ENCODE measurements around the gene MTUS2.

Gene MTUS2

GRCh38 chr13:29494520-29494919 lies 674.4 kb downstream of the MTUS2 start:
- FAIRE-seq = no peak

GRCh38 chr13:29496241-29496712 lies 676.1 kb downstream of the MTUS2 start:
- no peak for FAIRE-seq

DNA sequence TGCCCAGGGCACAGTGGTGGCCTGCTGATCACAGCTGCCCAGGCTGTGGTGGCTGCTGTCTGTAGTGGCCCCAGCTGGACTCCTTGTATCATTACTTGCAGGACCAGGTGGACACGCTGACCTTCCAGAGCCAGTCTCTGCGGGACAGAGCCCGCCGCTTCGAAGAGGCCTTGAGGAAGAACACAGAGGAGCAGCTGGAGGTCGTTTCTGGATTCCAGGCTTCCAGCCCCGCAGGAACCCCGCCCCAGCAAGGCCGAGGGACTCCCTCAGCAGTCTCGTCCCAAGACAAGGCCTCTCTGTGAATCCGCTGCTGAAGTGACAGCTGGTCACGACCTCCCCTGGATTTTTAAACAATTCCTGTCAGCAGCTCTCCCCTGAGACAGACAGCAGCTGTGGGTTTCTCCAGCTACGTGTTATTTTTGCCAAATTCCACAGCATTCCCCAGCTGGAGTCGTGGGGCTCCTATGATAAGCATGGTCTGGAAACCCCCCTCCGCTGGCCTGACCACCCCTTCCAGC lies 677.1 kb downstream of the MTUS2 start:
- FAIRE-seq = no peak

- no peak for FAIRE-seq
Measured at GRCh38 chr13:29498426-29499040, 678.4 kb downstream of the MTUS2 start.

DNA sequence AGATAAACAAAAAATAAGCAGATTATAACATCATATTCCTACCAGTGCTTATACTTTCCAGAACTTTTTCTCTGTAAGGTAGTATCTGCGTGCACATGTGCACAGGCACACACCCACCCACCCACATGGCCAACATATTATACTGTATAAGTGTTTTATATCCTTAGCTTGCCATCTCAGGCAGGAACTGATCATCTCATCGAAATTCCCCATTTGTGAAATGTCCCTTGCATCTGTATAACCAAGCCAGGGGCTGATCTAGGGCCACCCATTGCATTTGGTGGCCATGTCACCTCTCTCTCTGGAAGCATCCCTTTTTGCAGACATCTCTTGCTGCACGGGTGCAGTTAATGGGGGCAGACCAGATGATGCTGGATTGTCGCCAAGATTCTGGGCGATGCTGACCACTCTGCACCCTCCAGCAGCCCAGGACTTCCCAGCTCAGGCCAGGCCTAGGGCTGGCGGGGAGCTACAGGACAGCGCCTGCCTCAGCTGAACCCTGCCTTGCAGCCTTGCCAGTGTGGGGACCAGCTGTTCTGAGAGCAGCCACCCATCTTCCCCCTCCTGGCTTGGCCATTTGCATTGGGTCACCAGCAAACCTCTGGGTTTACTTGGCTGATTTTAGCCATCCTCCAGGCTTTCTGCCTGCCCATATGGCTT lies 679.5 kb downstream of the MTUS2 start:
- FAIRE-seq = no peak

DNA sequence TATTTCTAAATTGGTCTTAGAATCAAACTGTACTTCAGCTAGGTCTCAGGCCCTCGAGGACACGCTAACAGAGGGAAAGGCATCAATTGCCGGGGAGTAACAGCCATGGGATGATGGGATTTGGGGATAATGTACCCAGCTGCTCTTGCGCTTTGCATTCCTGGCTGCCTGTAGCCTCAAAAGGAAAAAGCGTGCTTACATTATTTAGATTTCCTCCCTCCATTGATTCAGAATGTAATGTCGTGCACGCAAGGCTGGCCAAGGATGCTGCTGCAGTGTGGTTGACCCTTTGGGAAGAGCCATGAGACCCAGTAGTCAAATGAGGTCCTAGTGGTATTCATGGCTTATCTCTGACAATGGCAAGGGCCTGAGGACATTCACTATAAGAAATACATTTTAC lies 680.2 kb downstream of the MTUS2 start:
- no peak for FAIRE-seq

- FAIRE-seq = no peak
Measured at GRCh38 chr13:29501674-29502073, 681.5 kb downstream of the MTUS2 start.

GRCh38 chr13:29502391-29503008 lies 682.4 kb downstream of the MTUS2 start:
- FAIRE-seq = no peak

GRCh38 chr13:29503041-29503837 lies 683.1 kb downstream of the MTUS2 start:
- no peak for FAIRE-seq

- no peak for FAIRE-seq
Measured at GRCh38 chr13:29504691-29505090, 684.6 kb downstream of the MTUS2 start.

- no peak for FAIRE-seq
Measured at GRCh38 chr13:29505511-29505910, 685.4 kb downstream of the MTUS2 start.

DNA sequence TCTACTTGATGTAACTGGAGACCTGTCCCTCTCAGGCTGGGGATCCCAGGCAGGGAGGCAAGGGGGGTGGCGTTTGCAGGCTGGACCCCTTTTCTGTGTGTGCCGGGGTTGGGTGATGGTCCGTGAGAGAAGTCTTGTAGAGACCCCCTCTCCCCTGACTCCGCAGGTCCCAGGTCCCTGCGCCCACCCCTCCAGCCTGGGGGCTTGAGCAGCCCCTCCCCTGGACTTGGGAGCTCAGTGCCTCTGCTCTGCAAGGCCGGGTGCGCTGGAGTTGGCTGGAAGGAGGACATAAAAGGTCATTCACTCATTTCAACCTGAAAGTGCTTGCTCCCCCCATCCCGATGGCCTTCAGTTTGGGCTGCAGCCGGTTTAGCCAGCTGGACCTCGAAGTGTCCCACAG lies 685.8 kb downstream of the MTUS2 start:
- FAIRE-seq = no peak

DNA sequence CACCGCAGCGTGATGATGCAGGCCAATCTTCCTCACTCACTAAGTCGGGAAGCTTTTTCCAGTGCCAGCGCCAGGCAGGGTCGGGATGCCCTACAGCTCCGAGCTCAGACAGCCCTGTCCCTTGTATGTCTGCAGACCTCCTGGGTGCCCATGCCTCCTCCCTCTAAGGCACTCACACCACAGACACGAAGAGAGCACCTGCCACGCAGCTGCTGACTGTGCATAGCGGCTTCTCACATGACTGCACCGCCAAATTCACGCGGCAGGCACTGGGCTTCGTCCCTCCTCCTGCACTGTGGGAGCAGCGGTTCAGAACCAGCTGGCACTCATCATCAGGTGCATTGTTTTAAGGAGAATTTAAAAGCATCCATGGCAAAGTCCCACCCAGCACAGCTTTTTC lies 687.2 kb downstream of the MTUS2 start:
- FAIRE-seq = no peak

GRCh38 chr13:29508130-29508875 lies 688.2 kb downstream of the MTUS2 start:
- no peak for FAIRE-seq

- no peak for FAIRE-seq
Measured at GRCh38 chr13:29508876-29509252, 688.7 kb downstream of the MTUS2 start.

GRCh38 chr13:29509999-29510589 lies 690.0 kb downstream of the MTUS2 start:
- FAIRE-seq = no peak

DNA sequence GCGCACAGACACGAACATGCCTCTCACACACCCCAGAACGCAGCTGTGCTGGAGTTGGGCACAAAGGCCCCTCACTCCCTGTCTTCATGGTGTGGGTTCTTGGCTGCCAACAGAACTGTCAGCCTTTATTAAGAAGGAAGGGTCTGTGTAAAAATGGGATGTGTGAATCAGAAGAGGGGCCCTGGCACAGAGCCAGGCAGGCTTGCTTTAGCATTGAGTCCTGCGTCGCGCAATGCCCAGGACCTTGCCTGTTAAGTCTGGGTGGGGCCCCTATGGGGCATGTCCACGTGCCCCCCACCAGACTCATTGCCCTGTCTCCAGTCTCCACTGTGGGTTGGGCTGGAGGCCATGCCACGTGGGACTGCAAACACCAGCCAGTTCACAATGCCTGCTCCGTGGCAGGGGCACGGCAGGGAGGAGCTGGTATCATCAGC lies 690.5 kb downstream of the MTUS2 start:
- FAIRE-seq = no peak

DNA sequence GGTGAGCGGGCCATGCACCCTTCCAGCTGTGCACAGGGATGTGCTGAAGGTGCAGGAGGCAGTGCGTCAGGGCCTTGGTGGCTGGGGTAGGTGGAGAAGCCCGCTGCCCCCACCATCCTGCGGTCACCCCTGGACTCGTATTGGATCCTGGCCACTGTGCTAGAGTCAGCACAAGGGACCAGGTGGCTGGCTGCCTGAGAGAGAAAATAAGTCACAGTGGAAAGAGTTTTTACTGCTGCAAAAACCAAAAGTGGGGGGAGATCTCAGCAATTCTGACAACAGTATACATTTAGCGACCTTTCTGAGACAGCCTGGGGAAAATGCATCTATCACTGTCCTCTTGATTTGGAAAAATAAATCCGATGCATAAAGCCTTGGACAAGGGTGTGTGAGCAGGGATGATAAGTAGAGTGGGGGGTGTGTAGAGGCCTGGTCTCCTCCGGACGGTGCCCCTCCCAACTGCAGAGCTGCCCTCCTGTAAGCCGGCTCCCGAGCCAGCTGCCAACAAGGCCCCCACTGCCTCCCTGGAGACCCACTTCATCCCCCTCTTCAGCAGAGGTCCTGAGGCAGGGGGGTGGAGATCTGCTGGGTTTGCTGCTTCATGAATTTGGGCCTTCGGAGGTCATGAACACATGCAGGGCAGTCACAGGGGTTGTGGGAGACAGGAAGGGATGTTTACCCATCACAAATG lies 691.1 kb downstream of the MTUS2 start:
- FAIRE-seq = no peak

DNA sequence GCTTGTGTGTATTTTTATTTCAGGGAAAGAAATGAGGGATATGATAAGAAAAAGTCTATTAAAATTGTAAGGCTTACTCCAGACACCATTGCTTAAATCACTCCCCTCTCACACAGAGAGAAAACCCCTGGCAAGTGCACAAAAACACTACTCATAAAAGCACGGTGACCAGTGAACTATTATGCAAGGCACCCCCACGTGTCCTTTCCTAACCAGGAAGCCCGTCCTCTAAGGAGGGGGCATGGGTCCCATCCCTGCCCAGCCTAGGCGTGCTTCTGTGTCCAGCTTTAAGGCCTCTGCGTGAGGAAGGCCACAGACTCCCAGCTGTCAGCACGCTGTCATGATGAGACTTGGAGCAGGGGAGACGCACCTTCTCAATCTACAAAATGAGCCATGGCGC lies 691.8 kb downstream of the MTUS2 start:
- no peak for FAIRE-seq

GRCh38 chr13:29513002-29513980 lies 693.2 kb downstream of the MTUS2 start:
- FAIRE-seq = no peak

Measured in colon (tissue), 2 donors.